Measurements from ENCODE around the gene P2RX1. TPM values are rescaled to one million over a fixed set of nuclear protein-coding genes. Genes with fewer than 3 reads are reported as not detected.

Gene P2RX1
- total RNA-seq, 1 experiment from 2014 or later = not detected

DNA sequence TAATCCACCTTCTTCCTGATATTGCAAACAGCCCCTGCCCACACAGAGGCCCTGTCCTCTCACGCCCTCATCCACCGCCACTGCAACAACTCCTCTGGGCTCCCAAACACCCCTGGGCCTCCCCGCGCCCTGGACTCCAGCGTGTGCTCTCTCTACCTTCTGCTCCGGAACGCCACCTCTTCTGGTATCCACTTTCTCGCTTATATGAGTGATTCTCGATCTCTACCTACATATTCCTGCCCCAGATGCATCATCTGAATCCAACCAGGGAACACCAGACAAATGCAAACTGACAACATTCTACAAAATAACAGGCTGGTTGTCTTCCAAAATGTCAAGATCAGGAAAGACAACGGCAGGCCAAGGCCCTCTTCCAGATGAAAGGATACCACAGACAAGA is 42.4 kb downstream of the P2RX1 start:
- no peak overlapping the region for H4K8ac ChIP-seq (replicated peaks; ENCODE audit: insufficient read length, low read depth, low read length)
- H3K27me3 Mint-ChIP-seq (ENCODE audit: low read depth) = no peaks in the 10 kb centered on the region
- no peak overlapping the region for H3K23ac ChIP-seq (ENCODE audit: insufficient read length, low read depth, low read length)
- no peak overlapping the region for H2BK20ac ChIP-seq (ENCODE audit: low read depth, low read length, poor library complexity, severe bottlenecking)
- H3K79me1 ChIP-seq (ENCODE audit: insufficient read depth, low read depth, low read length, poor library complexity, severe bottlenecking) = no peaks in the 10 kb centered on the region
- no peak overlapping the region for H2BK5ac ChIP-seq (ENCODE audit: insufficient read length, low read length)
- no peak overlapping the region for H3K9ac ChIP-seq (ENCODE audit: extremely low read depth, insufficient read length, low read length)
- no peaks in the 10 kb centered on the region for H3K9me3 ChIP-seq (ENCODE audit: control insufficient read depth, low read depth, low read length)
- H3K9me3 Mint-ChIP-seq = no peaks in the 10 kb centered on the region
- H3K27me3 ChIP-seq (ENCODE audit: insufficient read depth, low read length) = no peaks in the 10 kb centered on the region
- H3K4ac ChIP-seq (ENCODE audit: low read depth, low read length) = no peak overlapping the region
- no peak overlapping the region; a peak in 1 of 5 replicates for H3K4me3 Mint-ChIP-seq
- H2AK5ac ChIP-seq (ENCODE audit: insufficient read length, low read length) = no peak overlapping the region
- no peak overlapping the region for H3K27ac Mint-ChIP-seq
- no peaks in the 10 kb centered on the region for H3K23me2 ChIP-seq (ENCODE audit: insufficient read length, low read depth, low read length, poor library complexity, severe bottlenecking)
- no CpG with 5 or more reads among the region's 10 CpGs for WGBS (ENCODE audit: extremely low coverage, insufficient read length, low lambda C conversion rate)
- no peak overlapping the region for H2BK120ac ChIP-seq (ENCODE audit: low read depth, low read length, poor library complexity, severe bottlenecking)
- peaks cover 2% of the 10 kb centered on the region in 2 experiments; a peak in 2 of 4 replicates for H3K4me1 Mint-ChIP-seq
- TF ChIP-seq, protein P1, sequence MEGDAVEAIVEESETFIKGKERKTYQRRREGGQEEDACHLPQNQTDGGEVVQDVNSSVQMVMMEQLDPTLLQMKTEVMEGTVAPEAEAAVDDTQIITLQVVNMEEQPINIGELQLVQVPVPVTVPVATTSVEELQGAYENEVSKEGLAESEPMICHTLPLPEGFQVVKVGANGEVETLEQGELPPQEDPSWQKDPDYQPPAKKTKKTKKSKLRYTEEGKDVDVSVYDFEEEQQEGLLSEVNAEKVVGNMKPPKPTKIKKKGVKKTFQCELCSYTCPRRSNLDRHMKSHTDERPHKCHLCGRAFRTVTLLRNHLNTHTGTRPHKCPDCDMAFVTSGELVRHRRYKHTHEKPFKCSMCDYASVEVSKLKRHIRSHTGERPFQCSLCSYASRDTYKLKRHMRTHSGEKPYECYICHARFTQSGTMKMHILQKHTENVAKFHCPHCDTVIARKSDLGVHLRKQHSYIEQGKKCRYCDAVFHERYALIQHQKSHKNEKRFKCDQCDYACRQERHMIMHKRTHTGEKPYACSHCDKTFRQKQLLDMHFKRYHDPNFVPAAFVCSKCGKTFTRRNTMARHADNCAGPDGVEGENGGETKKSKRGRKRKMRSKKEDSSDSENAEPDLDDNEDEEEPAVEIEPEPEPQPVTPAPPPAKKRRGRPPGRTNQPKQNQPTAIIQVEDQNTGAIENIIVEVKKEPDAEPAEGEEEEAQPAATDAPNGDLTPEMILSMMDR (conservative IDR thresholded peaks at IDR 0.05) = no peak
- H2BK12ac ChIP-seq (ENCODE audit: insufficient read length, low read depth, low read length) = no peak overlapping the region
- no peak overlapping the region for H2AFZ ChIP-seq (ENCODE audit: low read length)
- H3K14ac ChIP-seq (ENCODE audit: insufficient read depth, low read length) = no peak overlapping the region
- no peak overlapping the region for H3K56ac ChIP-seq (ENCODE audit: insufficient read length, low read depth, low read length)
- H4K5ac ChIP-seq (ENCODE audit: insufficient read length, low read depth, low read length) = no peak overlapping the region
- no peak for DNase-seq
- H3K4me2 ChIP-seq (ENCODE audit: insufficient read depth, insufficient read length, low read length) = no peak overlapping the region
- H4K91ac ChIP-seq (ENCODE audit: insufficient read length, low read depth, low read length) = no peak overlapping the region
- peaks cover 4 to 25% (median 24%) of the 10 kb centered on the region in 3 experiments; a peak in 6 of 7 replicates for H3K36me3 Mint-ChIP-seq (ENCODE audit: insufficient read depth in 1 of 3, low read depth in 3 of 3)
- H4K20me1 ChIP-seq (ENCODE audit: control insufficient read depth, insufficient read depth, insufficient read length) = no peaks in the 10 kb centered on the region
- H3K27ac ChIP-seq (ENCODE audit: insufficient read length, low read depth, low read length) = no peak overlapping the region
- H2BK15ac ChIP-seq (ENCODE audit: low read depth, low read length) = no peak overlapping the region
- no peaks in the 10 kb centered on the region for H3K4me1 ChIP-seq (ENCODE audit: insufficient read depth, low read length)
- H3K18ac ChIP-seq (ENCODE audit: insufficient read length, low read depth, low read length) = no peak overlapping the region
- H3K79me2 ChIP-seq (ENCODE audit: insufficient read depth, low read length) = no peaks in the 10 kb centered on the region
- no peak overlapping the region for H3T11ph ChIP-seq (ENCODE audit: low read length)
